Loucy (cell line): ENCODE data around the gene CDPF1.

Experiments used
- H2AFZ ChIP-seq: fragments of 200-600 bp; sonication (generic); 2 replicates; pipeline ENCODE4 v1.6.0; 2016; ENCODE audit warnings: antibody characterized with exemption, mild to moderate bottlenecking, low read length, moderate library complexity
- H3F3A ChIP-seq: fragments of 200-600 bp; 2 replicates; pipeline ENCODE4 v1.6.0; 2016; ENCODE audit warnings: antibody characterized with exemption, low read depth, mild to moderate bottlenecking
- H3K27me3 ChIP-seq: fragments of 200-600 bp; sonication (generic); 2 replicates; pipeline ENCODE4 v1.6.1; 2014; ENCODE audit warnings: low read length, mild to moderate bottlenecking; ENCODE audit not compliant: insufficient read depth, poor library complexity, severe bottlenecking
- H3K36me3 ChIP-seq: fragments of 200-600 bp; sonication (generic); 2 replicates; pipeline ENCODE4 v1.6.1; 2016; ENCODE audit warnings: low read length; ENCODE audit not compliant: insufficient read depth
- H3K4me1 ChIP-seq: fragments of 200-600 bp; sonication (generic); 2 replicates; pipeline ENCODE4 v1.5.1; 2014; ENCODE audit warnings: low read length, mild to moderate bottlenecking; ENCODE audit not compliant: insufficient read depth, poor library complexity, severe bottlenecking
- H3K4me2 ChIP-seq: fragments of 200-600 bp; sonication (generic); 2 replicates; pipeline ENCODE4 v1.6.0; 2014; ENCODE audit warnings: antibody characterized with exemption, low read length, low read depth, mild to moderate bottlenecking; ENCODE audit not compliant: poor library complexity, severe bottlenecking
- H3K4me3 ChIP-seq: fragments of 200-600 bp; sonication (generic); 2 replicates; pipeline ENCODE4 v1.5.1; 2014; ENCODE audit warnings: low read length, mild to moderate bottlenecking, mixed read lengths; ENCODE audit not compliant: poor library complexity, severe bottlenecking
- H3K79me2 ChIP-seq: fragments of 200-600 bp; sonication (generic); 2 replicates; pipeline ENCODE4 v1.6.1; 2014; ENCODE audit warnings: low read length; ENCODE audit not compliant: insufficient read depth
- H3K9ac ChIP-seq: fragments of 200-600 bp; sonication (generic); 2 replicates; pipeline ENCODE4 v1.6.0; 2014; ENCODE audit warnings: mild to moderate bottlenecking, low read depth, low read length, moderate library complexity; ENCODE audit not compliant: poor library complexity, severe bottlenecking
- H3K9me2 ChIP-seq: fragments of 200-600 bp; sonication (generic); replicated peaks from 2 replicates; pipeline ENCODE4 v1.6.1; 2016; ENCODE audit warnings: low read depth, low read length, mixed read lengths
- H3K9me3 ChIP-seq: fragments of 200-600 bp; sonication (generic); 2 replicates; pipeline ENCODE4 v1.6.1; 2014; ENCODE audit warnings: mild to moderate bottlenecking, antibody characterized with exemption, low read length, low read depth; ENCODE audit not compliant: insufficient read depth
- H4K20me1 ChIP-seq: fragments of 200-600 bp; sonication (generic); 2 replicates; pipeline ENCODE4 v1.6.0; 2014; ENCODE audit warnings: antibody characterized with exemption, low read length, mild to moderate bottlenecking; ENCODE audit not compliant: insufficient read depth, poor library complexity, severe bottlenecking
- EZH2phosphoT487 ChIP-seq: fragments of 200-600 bp; IDR thresholded peaks from 2 replicates; pipeline ENCODE4 v1.6.1; 2018; ENCODE audit warnings: antibody characterized with exemption, mild to moderate bottlenecking, moderate library complexity, borderline replicate concordance
- TF ChIP-seq, protein P1 (sequence below): fragments of 200-600 bp; sonication (generic); conservative IDR thresholded peaks from 2 replicates; pipeline ENCODE4 v1.5.1; 2014; ENCODE audit warnings: mild to moderate bottlenecking, antibody characterized with exemption, low read length

The CDPF1 gene

GRCh38 chr22:46280063-46280817 is 30.1 kb upstream of the CDPF1 start:
- H3K36me3 ChIP-seq = peaks cover 59% of the 10 kb centered on the region; the same call in 1 of the 2 replicates
- no peak overlapping the region for H3K9ac ChIP-seq
- H3K79me2 ChIP-seq = no peaks in the 10 kb centered on the region; the same call in 1 of the 2 replicates
- TF ChIP-seq EZH2phosphoT487 = no peak
- TF ChIP-seq, protein P1, sequence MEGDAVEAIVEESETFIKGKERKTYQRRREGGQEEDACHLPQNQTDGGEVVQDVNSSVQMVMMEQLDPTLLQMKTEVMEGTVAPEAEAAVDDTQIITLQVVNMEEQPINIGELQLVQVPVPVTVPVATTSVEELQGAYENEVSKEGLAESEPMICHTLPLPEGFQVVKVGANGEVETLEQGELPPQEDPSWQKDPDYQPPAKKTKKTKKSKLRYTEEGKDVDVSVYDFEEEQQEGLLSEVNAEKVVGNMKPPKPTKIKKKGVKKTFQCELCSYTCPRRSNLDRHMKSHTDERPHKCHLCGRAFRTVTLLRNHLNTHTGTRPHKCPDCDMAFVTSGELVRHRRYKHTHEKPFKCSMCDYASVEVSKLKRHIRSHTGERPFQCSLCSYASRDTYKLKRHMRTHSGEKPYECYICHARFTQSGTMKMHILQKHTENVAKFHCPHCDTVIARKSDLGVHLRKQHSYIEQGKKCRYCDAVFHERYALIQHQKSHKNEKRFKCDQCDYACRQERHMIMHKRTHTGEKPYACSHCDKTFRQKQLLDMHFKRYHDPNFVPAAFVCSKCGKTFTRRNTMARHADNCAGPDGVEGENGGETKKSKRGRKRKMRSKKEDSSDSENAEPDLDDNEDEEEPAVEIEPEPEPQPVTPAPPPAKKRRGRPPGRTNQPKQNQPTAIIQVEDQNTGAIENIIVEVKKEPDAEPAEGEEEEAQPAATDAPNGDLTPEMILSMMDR = no peak
- no peaks in the 10 kb centered on the region for H3K27me3 ChIP-seq
- H3K4me2 ChIP-seq = no peak overlapping the region
- no peak overlapping the region for H2AFZ ChIP-seq
- no peaks in the 10 kb centered on the region for H4K20me1 ChIP-seq
- H3K4me1 ChIP-seq = peaks cover 6% of the 10 kb centered on the region
- no peaks in the 10 kb centered on the region for H3F3A ChIP-seq
- no peaks in the 10 kb centered on the region for H3K9me3 ChIP-seq
- H3K9me2 ChIP-seq = no peaks in the 10 kb centered on the region
- no peak overlapping the region for H3K4me3 ChIP-seq

GRCh38 chr22:46278656-46279645 is 28.9 kb upstream of the CDPF1 start:
- H3K4me1 ChIP-seq = peaks cover 6% of the 10 kb centered on the region

DNA sequence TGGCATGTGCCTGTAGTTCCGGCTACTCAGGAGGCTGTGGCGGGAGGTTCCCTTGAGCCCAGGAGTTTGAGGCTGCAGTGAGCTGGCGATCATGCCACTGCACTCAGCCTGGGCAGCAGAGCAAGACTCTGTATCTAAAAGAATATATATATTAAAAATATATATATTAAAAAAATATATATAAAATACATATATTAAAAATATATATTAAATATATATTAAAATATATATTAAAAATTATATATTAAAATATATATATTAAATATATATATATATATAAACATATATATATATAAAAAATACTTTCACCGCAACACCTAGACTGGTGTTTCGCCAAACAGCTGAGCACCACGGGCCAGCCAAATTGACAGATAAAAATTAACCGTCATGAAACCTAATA is 26.5 kb upstream of the CDPF1 start:
- Histone ChIP-seq H3K4me3 (no peak overlapping the region), H3K79me2 (peaks cover 7% of the 10 kb centered on the region; the same call in 1 of the 2 replicates), H3F3A (no peaks in the 10 kb centered on the region), H3K9me2 (no peaks in the 10 kb centered on the region), H3K9ac (no peak overlapping the region), H3K4me1 (peaks cover 6% of the 10 kb centered on the region), H3K9me3 (no peaks in the 10 kb centered on the region), H2AFZ (no peak overlapping the region), H4K20me1 (no peaks in the 10 kb centered on the region), H3K4me2 (no peak overlapping the region), H3K27me3 (no peaks in the 10 kb centered on the region), H3K36me3 (peaks cover 30% of the 10 kb centered on the region; the same call in 1 of the 2 replicates)
- TF ChIP-seq EZH2phosphoT487 = no peak
- TF ChIP-seq, protein P1 = no peak

More at GRCh38 chr22:46278656-46279645, 28.9 kb upstream of the CDPF1 start:
- Histone ChIP-seq H3K36me3 (peaks cover 51% of the 10 kb centered on the region; the same call in 1 of the 2 replicates), H2AFZ (no peak overlapping the region), H3K9me3 (no peaks in the 10 kb centered on the region), H3K27me3 (no peaks in the 10 kb centered on the region), H3K9me2 (no peaks in the 10 kb centered on the region), H3K4me2 (no peak overlapping the region), H4K20me1 (no peaks in the 10 kb centered on the region), H3K9ac (no peak overlapping the region), H3F3A (no peaks in the 10 kb centered on the region), H3K79me2 (no peaks in the 10 kb centered on the region; the same call in 1 of the 2 replicates), H3K4me3 (no peak overlapping the region)
- no peak for TF ChIP-seq EZH2phosphoT487
- TF ChIP-seq, protein P1 = no peak
